ENCODE results near the gene FHAD1. TPM values are rescaled to one million over a fixed set of nuclear protein-coding genes. Genes with fewer than 3 reads are reported as not detected.

FHAD1 gene
- total RNA-seq, 4 donors from 2014 or later, result 0.95 to 1.7 TPM; not detected in 2

DNA sequence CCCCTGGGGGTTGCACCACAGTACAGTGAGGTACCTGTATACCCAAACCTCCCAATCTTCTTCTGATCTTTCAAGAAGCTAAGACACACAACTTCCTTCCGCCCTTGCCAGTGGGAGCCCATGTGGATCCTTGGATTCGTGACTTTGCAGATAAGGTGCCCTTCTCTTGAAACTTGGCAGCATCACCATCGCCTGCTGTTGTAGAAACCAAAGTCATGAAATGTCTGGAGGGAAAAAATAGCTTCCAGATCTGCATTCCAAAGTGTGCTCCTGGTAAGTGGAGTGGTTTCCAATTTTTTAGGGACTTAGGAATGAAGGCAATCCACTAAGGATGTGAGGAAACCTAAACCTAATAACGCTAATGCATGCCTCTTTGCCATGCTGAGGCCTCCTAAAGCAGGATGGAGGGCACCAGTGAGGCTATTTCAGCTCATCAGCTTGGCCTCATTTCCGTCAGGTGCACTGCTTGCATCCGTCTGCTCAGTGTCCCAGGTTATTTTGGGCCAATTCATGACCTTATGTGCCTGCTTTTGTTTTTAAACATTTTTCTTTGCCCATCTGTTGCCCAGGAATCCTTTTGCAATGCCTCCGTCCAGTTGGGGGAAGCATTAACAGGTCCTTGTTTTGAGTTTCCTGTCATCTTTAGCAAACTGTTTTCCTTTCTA, 154.5 kb downstream of the FHAD1 start:
- Histone ChIP-seq H3K4me1 (no peaks in the 10 kb centered on the region), H3K9me3 (peaks cover 0 to 4% (median 0%) of the 10 kb centered on the region in 4 donors), H3K27me3 (no peaks in the 10 kb centered on the region), H3K36me3 (no peaks in the 10 kb centered on the region), H3K4me3 (no peak overlapping the region), H3K27ac (no peak overlapping the region)
- TF ChIP-seq POLR2A (IDR thresholded peaks at IDR 0.05), result no peak
- TF ChIP-seq, protein P1, sequence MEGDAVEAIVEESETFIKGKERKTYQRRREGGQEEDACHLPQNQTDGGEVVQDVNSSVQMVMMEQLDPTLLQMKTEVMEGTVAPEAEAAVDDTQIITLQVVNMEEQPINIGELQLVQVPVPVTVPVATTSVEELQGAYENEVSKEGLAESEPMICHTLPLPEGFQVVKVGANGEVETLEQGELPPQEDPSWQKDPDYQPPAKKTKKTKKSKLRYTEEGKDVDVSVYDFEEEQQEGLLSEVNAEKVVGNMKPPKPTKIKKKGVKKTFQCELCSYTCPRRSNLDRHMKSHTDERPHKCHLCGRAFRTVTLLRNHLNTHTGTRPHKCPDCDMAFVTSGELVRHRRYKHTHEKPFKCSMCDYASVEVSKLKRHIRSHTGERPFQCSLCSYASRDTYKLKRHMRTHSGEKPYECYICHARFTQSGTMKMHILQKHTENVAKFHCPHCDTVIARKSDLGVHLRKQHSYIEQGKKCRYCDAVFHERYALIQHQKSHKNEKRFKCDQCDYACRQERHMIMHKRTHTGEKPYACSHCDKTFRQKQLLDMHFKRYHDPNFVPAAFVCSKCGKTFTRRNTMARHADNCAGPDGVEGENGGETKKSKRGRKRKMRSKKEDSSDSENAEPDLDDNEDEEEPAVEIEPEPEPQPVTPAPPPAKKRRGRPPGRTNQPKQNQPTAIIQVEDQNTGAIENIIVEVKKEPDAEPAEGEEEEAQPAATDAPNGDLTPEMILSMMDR (IDR thresholded peaks at IDR 0.05), result no peak
- no peak for DNase-seq

DNA sequence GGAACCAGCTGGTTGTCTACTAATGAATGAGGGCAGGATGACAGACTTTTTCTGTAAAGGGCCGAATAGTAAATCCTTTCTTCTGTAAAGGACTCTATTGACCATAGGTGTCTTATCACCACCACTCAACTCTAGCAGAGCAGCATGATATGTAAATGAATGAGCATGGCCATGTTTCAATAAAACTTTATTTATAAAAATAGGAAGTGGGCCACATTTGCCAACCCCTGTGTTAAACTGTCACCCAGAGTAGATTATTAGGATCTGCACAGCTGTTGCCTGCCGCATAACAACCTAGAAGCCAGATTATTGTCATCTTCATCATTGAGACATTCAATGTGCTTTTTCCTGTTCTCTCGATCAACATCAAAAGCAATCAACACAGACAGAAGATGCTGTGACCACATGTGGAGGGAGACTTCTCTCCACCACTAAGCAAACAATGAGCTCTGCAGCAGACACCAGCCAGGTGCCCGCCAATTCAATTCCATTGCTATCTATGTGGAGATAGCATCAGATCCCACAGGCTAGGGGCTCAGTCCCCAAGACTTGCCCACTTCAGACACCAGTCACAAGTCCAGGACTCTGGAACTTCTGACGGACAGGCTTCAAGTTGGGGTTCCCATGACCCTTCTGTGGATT, 155.9 kb downstream of the FHAD1 start:
- DNase-seq, result no peak
- no peak overlapping the region for H3K27ac ChIP-seq
- H3K4me1 ChIP-seq, result no peaks in the 10 kb centered on the region
- H3K27me3 ChIP-seq, result no peaks in the 10 kb centered on the region
- no peak for TF ChIP-seq POLR2A (IDR thresholded peaks at IDR 0.05)
- TF ChIP-seq, protein P1 (IDR thresholded peaks at IDR 0.05), result no peak
- no peaks in the 10 kb centered on the region for H3K36me3 ChIP-seq
- H3K9me3 ChIP-seq, result peaks cover 0 to 4% (median 0%) of the 10 kb centered on the region in 4 donors
- H3K4me3 ChIP-seq, result no peak overlapping the region

DNA sequence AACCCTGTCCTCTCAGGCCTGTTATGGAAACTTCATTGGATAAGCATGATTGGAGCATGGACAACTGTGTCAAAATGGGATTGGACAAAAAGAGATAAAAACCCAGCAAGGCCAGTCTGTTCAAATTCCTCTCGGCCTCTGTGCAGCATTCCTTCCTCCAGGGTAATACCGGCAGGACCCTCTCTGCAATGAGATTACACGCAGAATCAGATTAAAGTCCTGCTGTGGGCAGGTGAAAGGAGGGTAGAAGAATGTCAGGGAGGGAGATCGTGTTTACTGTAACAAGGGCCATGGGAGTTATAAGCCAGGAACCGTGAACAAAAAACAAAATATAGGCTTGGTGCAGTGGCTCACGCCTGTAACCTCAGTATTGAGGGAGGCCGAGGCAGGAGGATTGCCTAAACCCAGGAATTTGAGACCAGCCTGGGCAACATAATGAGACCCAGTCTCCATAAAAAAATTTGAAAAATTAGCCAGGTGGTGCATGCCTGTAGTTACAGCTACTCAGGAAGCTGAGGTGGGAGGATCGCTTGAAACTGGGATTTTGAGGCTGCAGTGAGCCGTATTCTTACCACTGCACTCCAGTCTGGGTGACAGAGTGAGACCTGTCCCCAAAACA, 157.0 kb downstream of the FHAD1 start:
- DNase-seq, result no peak
- Histone ChIP-seq H3K27me3 (no peaks in the 10 kb centered on the region), H3K4me3 (no peak overlapping the region), H3K4me1 (peaks cover 0 to 3% (median 0%) of the 10 kb centered on the region in 4 donors), H3K27ac (no peak overlapping the region), H3K36me3 (no peaks in the 10 kb centered on the region), H3K9me3 (peaks cover 0 to 4% (median 0%) of the 10 kb centered on the region in 4 donors)
- no peak for TF ChIP-seq POLR2A (IDR thresholded peaks at IDR 0.05)
- TF ChIP-seq, protein P1 (IDR thresholded peaks at IDR 0.05), result no peak

DNA sequence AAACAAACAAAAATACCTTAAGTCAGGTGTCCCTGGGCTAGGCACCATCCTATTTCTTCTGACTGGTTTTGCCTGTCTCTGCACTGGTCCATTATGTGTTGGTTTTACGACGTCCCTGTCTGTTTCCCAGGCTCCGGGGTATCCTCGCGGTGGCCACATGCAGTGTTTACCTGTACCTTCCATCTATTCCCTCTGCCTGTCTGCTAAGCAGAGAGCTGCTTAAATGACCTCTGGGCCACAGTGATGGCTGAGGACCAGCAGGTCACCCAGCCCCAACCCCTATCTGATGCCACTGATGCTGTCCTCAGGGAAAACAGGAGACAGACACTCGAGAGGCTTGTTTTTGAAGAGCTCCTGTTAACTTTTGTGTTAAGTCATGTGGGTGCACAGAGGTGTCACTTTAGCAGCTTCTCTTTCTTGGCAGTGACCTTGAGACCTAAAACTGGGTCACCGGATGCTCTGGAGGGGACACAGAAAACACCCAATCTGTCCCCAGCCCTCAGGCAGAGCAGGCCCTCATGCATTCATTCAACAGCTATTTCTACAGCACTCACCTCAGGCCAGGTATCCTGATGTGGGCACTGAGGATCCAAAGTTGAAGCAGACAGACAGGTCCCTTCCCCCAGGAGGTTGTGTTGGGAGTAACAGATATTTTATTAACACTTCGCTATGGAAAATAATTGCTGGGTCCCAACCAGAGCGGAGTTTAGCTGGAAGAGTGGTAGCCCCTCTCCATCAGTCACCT, 158.3 kb downstream of the FHAD1 start:
- Histone ChIP-seq H3K27me3 (no peaks in the 10 kb centered on the region), H3K4me1 (peaks cover 0 to 3% (median 0%) of the 10 kb centered on the region in 4 donors), H3K36me3 (no peaks in the 10 kb centered on the region), H3K27ac (no peak overlapping the region), H3K9me3 (no peaks in the 10 kb centered on the region), H3K4me3 (no peak overlapping the region)
- no peak for TF ChIP-seq POLR2A (IDR thresholded peaks at IDR 0.05)
- TF ChIP-seq, protein P1 (IDR thresholded peaks at IDR 0.05), result no peak
- DNase-seq, result no peak

Data from Peyer's patch (tissue), 4 donors.